Measurements from ENCODE around the gene KDM5B.

The KDM5B gene

GRCh38 chr1:202805886-202806844 is 2.1 kb downstream of the KDM5B start (continued):
- TF ChIP-seq PRDM2 (tag by site-specific recombination; IDR thresholded peaks at IDR 0.05; ENCODE audit: borderline replicate concordance) = no peak
- no peak for TF ChIP-seq ZNF645 (tag by site-specific recombination; IDR thresholded peaks at IDR 0.05)
- TF ChIP-seq ZNF37A (tag by site-specific recombination; IDR thresholded peaks at IDR 0.05) = no peak
- peak; percentile 65 for TF ChIP-seq ZNF398 (tag by site-specific recombination; IDR thresholded peaks at IDR 0.05)
- no peak for TF ChIP-seq ZNF473 (tag by site-specific recombination; IDR thresholded peaks at IDR 0.05)
- TF ChIP-seq ZNF48 (tag by site-specific recombination; IDR thresholded peaks at IDR 0.05) = no peak
- no peak for TF ChIP-seq PRDM4 (tag by site-specific recombination; IDR thresholded peaks at IDR 0.05)
- TF ChIP-seq HIC1 (tag by site-specific recombination; IDR thresholded peaks at IDR 0.05) = no peak
- TF ChIP-seq ZBTB20 (tag by site-specific recombination; IDR thresholded peaks at IDR 0.05) = peak; percentile 65
- no peak for TF ChIP-seq ZNF513 (tag by site-specific recombination; IDR thresholded peaks at IDR 0.05)
- TF ChIP-seq ZNF169 (tag by site-specific recombination; IDR thresholded peaks at IDR 0.05) = no peak
- TF ChIP-seq SP3 (tag by site-specific recombination; IDR thresholded peaks at IDR 0.05) = no peak
- TF ChIP-seq CTCF (tag by site-specific recombination; IDR thresholded peaks at IDR 0.05) = no peak

Data from HEK293 (cell line).